GM18502 (cell line): Measurements from ENCODE around the gene C9orf85.
"Not testable (repeated sequence)": the region's sequence is repeated elsewhere in the genome, so short reads cannot be mapped to it uniquely, and the experiment has no call there.

Experiments used
- ATAC-seq: cut with Tn5 transposase; IDR thresholded peaks from one replicate; pipeline ENCODE4 v1.9.1; 2021; ENCODE audit warnings: mild to moderate bottlenecking; ENCODE audit not compliant: unreplicated experiment, poor library complexity

Gene C9orf85

GRCh38 chr9:71986900-71987299 lies 75.5 kb downstream of the C9orf85 start:
- ATAC-seq = no peak

- no peak for ATAC-seq
These were observed 76.3 kb downstream of the C9orf85 start for GRCh38 chr9:71987471-71988371.

GRCh38 chr9:71990466-71990865 lies 79.0 kb downstream of the C9orf85 start:
- ATAC-seq = no peak

GRCh38 chr9:72005451-72005850 lies 94.0 kb downstream of the C9orf85 start:
- ATAC-seq = no peak

- ATAC-seq = no peak
These were observed 95.1 kb downstream of the C9orf85 start for GRCh38 chr9:72006501-72006900.

GRCh38 chr9:72007726-72008125 lies 96.3 kb downstream of the C9orf85 start:
- not testable (repeated sequence) for ATAC-seq

DNA sequence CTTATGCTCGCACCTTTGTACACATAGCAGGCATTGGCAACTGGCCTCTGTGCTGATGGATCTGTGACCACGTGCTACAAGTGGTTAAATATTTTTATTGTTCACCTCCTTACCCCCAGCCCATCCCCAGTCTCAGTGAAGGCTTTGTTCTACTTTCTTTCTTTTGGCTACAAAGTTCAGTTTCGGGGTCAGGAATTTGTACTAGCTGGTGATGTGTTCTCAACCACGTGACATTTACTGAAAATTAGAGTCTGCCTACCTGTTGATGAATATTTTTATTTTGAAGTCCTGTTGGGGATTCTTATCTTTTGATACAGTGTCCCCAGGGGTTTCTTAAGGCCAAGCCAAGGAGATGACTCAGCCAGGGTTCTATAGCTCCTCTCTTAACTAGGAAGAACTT lies 101.2 kb downstream of the C9orf85 start:
- ATAC-seq = no peak

GRCh38 chr9:72013292-72013760 lies 101.9 kb downstream of the C9orf85 start:
- ATAC-seq = no peak

GRCh38 chr9:72022841-72023240 lies 111.4 kb downstream of the C9orf85 start:
- no peak for ATAC-seq
